Measurements from ENCODE around the gene KCTD6.

KCTD6 gene

DNA sequence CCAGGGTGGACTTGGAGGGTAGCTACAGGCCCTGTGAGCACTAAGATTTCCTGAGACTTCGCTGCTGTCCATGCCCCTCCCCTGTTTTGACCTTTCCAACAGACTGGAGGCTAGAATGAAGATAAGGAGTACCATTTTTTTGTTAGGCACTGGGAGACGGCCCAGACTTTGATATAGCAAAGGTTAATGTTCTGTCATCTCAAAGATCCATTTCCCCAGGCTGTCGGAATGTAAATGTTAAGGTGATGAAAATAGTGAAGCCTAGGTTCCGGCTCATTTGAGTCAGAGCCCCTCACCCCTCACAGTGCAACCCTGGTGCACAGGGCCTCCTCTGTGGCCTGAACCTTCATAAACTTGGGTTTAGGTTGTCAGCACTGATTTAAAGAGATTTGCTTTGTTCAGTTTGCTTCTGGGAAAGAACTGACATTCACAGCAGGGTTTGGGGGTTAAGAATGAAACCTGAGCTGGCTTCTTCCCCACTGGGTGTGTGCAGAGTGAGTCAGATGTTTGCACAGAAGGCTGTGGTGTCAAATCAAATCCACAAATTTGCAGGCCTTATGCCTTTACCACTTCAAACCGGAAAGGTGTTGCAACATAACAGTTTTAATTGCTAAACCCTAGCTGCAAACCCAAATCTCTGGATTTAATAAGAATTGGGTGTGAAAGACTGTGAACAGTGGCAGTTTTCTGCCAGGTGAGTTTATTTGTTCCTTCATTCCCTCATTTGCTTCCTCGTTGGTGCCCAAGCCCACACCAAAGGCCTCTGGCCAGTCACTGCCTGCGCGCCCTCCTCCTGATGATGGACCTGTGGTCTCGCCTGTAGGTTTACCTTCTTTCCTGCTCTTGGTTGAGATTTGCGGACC is 20.6 kb upstream of the KCTD6 start:
- H2AFZ ChIP-seq (ENCODE audit: low read length, unreplicated experiment): peak overlapping the region; percentile 24
- peak overlapping the region; percentile 22; the same call in 1 of the 2 replicates for H3K4me3 ChIP-seq (ENCODE audit: low read depth, low read length)
- H3K79me2 ChIP-seq (ENCODE audit: control insufficient read depth, insufficient read depth, low read length, unreplicated experiment): no peaks in the 10 kb centered on the region
- H3K27me3 ChIP-seq (ENCODE audit: insufficient read depth, low read length): no peaks in the 10 kb centered on the region
- H3K36me3 ChIP-seq (ENCODE audit: insufficient read depth, low read length): no peaks in the 10 kb centered on the region
- H3K4me1 ChIP-seq (ENCODE audit: control insufficient read depth, insufficient read depth, low read length, unreplicated experiment): peaks cover 40% of the 10 kb centered on the region
- peak overlapping the region; percentile 64 for H3K27ac ChIP-seq (ENCODE audit: low read depth, low read length)

DNA sequence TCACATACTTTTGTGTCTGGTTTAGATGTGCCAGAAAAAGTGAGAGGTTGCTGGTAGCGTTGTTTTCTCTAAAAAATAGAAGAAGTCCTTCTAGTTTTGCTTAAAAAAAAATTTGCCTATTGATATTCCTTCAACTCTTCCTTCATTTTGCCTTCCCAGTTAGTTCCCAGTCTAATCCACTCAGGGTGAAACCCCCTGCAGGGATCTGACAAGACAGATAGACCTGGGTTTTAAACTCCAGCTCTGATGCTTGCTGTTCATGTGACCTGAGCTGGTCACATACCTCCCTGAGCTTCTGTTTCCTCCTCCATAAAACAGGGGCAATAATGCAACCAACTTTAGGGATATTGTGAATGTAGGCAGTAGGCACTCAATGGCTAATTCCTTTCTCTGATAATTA is 18.6 kb upstream of the KCTD6 start:
- Histone ChIP-seq H3K27ac (ENCODE audit: low read depth, low read length) (no peak overlapping the region), H3K4me1 (ENCODE audit: control insufficient read depth, insufficient read depth, low read length, unreplicated experiment) (peaks cover 40% of the 10 kb centered on the region)

GRCh38 chr3:58474348-58474911 is 17.5 kb upstream of the KCTD6 start:
- Histone ChIP-seq H3K36me3 (ENCODE audit: insufficient read depth, low read length) (no peaks in the 10 kb centered on the region), H3K4me1 (ENCODE audit: control insufficient read depth, insufficient read depth, low read length, unreplicated experiment) (peaks cover 40% of the 10 kb centered on the region), H3K79me2 (ENCODE audit: control insufficient read depth, insufficient read depth, low read length, unreplicated experiment) (no peaks in the 10 kb centered on the region), H3K4me3 (ENCODE audit: low read depth, low read length) (no peak overlapping the region), H2AFZ (ENCODE audit: low read length, unreplicated experiment) (peak overlapping the region; percentile 74), H3K27ac (ENCODE audit: low read depth, low read length) (no peak overlapping the region), H3K27me3 (ENCODE audit: insufficient read depth, low read length) (no peaks in the 10 kb centered on the region)

More for the DNA sequence above, 18.6 kb upstream of the KCTD6 start:
- Histone ChIP-seq H2AFZ (ENCODE audit: low read length, unreplicated experiment) (no peak overlapping the region), H3K79me2 (ENCODE audit: control insufficient read depth, insufficient read depth, low read length, unreplicated experiment) (no peaks in the 10 kb centered on the region), H3K27me3 (ENCODE audit: insufficient read depth, low read length) (no peaks in the 10 kb centered on the region), H3K36me3 (ENCODE audit: insufficient read depth, low read length) (no peaks in the 10 kb centered on the region), H3K4me3 (ENCODE audit: low read depth, low read length) (no peak overlapping the region)

- Histone ChIP-seq H3K79me2 (ENCODE audit: control insufficient read depth, insufficient read depth, low read length, unreplicated experiment) (no peaks in the 10 kb centered on the region), H3K36me3 (ENCODE audit: insufficient read depth, low read length) (no peaks in the 10 kb centered on the region), H3K27me3 (ENCODE audit: insufficient read depth, low read length) (no peaks in the 10 kb centered on the region), H3K27ac (ENCODE audit: low read depth, low read length) (no peak overlapping the region), H3K4me1 (ENCODE audit: control insufficient read depth, insufficient read depth, low read length, unreplicated experiment) (peaks cover 36% of the 10 kb centered on the region), H2AFZ (ENCODE audit: low read length, unreplicated experiment) (peak overlapping the region; percentile 74), H3K4me3 (ENCODE audit: low read depth, low read length) (no peak overlapping the region)
These were observed 16.8 kb upstream of the KCTD6 start for GRCh38 chr3:58474967-58475578.

DNA sequence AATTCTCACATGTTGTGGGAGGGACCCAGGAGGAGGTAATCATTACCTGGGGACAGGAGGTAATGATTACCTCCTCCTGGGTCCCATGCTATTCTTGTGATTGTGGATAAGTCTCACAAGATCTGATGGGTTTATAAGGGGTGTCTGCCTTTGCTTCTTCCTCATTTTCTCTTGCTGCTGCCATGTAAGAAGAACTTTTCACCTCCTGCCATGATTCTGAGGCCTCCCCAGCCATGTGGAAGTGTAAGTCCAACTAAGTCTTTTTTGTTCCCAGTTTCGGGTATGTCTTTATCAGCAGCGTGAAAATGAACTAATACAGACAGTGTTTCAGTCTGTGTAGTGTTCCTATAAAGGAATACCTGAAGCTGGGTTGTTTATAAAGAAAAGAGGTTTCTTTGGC is 13.1 kb upstream of the KCTD6 start:
- Histone ChIP-seq H3K79me2 (ENCODE audit: control insufficient read depth, insufficient read depth, low read length, unreplicated experiment) (no peaks in the 10 kb centered on the region), H3K4me3 (ENCODE audit: low read depth, low read length) (no peak overlapping the region), H3K27me3 (ENCODE audit: insufficient read depth, low read length) (no peaks in the 10 kb centered on the region), H3K4me1 (ENCODE audit: control insufficient read depth, insufficient read depth, low read length, unreplicated experiment) (peaks cover 14% of the 10 kb centered on the region), H3K27ac (ENCODE audit: low read depth, low read length) (no peak overlapping the region), H2AFZ (ENCODE audit: low read length, unreplicated experiment) (no peak overlapping the region), H3K36me3 (ENCODE audit: insufficient read depth, low read length) (no peaks in the 10 kb centered on the region)

GRCh38 chr3:58480309-58480708 is 11.6 kb upstream of the KCTD6 start:
- H3K27me3 ChIP-seq (ENCODE audit: insufficient read depth, low read length): no peaks in the 10 kb centered on the region
- H3K36me3 ChIP-seq (ENCODE audit: insufficient read depth, low read length): no peaks in the 10 kb centered on the region
- H3K27ac ChIP-seq (ENCODE audit: low read depth, low read length): no peak overlapping the region
- no peak overlapping the region for H2AFZ ChIP-seq (ENCODE audit: low read length, unreplicated experiment)
- H3K79me2 ChIP-seq (ENCODE audit: control insufficient read depth, insufficient read depth, low read length, unreplicated experiment): no peaks in the 10 kb centered on the region
- H3K4me1 ChIP-seq (ENCODE audit: control insufficient read depth, insufficient read depth, low read length, unreplicated experiment): peaks cover 3% of the 10 kb centered on the region
- no peak overlapping the region for H3K4me3 ChIP-seq (ENCODE audit: low read depth, low read length)

GRCh38 chr3:58482917-58483636 is 8.8 kb upstream of the KCTD6 start:
- H3K4me1 ChIP-seq (ENCODE audit: control insufficient read depth, insufficient read depth, low read length, unreplicated experiment): peaks cover 15% of the 10 kb centered on the region
- H3K27me3 ChIP-seq (ENCODE audit: insufficient read depth, low read length): no peaks in the 10 kb centered on the region
- H2AFZ ChIP-seq (ENCODE audit: low read length, unreplicated experiment): no peak overlapping the region
- H3K79me2 ChIP-seq (ENCODE audit: control insufficient read depth, insufficient read depth, low read length, unreplicated experiment): no peaks in the 10 kb centered on the region
- H3K36me3 ChIP-seq (ENCODE audit: insufficient read depth, low read length): no peaks in the 10 kb centered on the region
- no peak overlapping the region for H3K4me3 ChIP-seq (ENCODE audit: low read depth, low read length)
- H3K27ac ChIP-seq (ENCODE audit: low read depth, low read length): no peak overlapping the region

GRCh38 chr3:58484045-58484721 is 7.7 kb upstream of the KCTD6 start:
- peaks cover 16% of the 10 kb centered on the region for H3K4me1 ChIP-seq (ENCODE audit: control insufficient read depth, insufficient read depth, low read length, unreplicated experiment)
- no peaks in the 10 kb centered on the region for H3K79me2 ChIP-seq (ENCODE audit: control insufficient read depth, insufficient read depth, low read length, unreplicated experiment)
- no peak overlapping the region for H3K27ac ChIP-seq (ENCODE audit: low read depth, low read length)
- no peaks in the 10 kb centered on the region for H3K36me3 ChIP-seq (ENCODE audit: insufficient read depth, low read length)
- no peak overlapping the region for H2AFZ ChIP-seq (ENCODE audit: low read length, unreplicated experiment)
- no peaks in the 10 kb centered on the region for H3K27me3 ChIP-seq (ENCODE audit: insufficient read depth, low read length)
- no peak overlapping the region for H3K4me3 ChIP-seq (ENCODE audit: low read depth, low read length)

GRCh38 chr3:58484722-58485069 is 7.2 kb upstream of the KCTD6 start:
- Histone ChIP-seq H2AFZ (ENCODE audit: low read length, unreplicated experiment) (no peak overlapping the region), H3K36me3 (ENCODE audit: insufficient read depth, low read length) (no peaks in the 10 kb centered on the region), H3K4me1 (ENCODE audit: control insufficient read depth, insufficient read depth, low read length, unreplicated experiment) (peaks cover 16% of the 10 kb centered on the region)

DNA sequence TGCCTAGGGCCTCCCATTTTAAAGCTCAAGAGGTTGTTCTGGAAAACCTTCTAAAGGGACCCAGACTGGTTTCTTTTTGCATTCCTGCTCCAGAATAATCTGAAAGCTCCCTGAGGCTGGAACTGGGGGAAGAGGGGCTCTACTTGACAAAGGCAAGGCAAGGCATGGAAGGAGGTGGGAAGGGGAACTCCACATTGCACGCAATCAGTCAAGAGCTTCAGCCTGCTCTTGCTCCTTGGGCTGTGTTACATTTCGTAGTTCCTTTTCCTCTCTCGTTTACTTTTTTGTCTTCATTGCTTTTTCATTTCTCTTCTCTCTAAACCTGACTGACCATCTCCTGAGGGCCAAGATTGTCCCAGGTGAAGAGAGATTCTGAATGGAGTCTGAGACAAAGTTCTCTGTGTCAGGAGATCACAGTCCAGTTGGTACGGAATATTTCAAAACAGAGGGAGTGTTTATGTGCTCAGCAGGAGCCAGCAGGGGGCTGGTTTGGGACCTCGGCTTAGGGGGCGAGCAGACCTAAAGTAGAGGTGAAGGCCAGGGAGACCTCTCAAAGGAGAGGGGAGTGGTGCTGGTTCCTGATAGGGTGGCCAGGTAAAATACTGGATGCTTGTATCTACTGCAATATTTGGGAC is 6.0 kb upstream of the KCTD6 start:
- H2AFZ ChIP-seq (ENCODE audit: low read length, unreplicated experiment): no peak overlapping the region

More at GRCh38 chr3:58484722-58485069, 7.2 kb upstream of the KCTD6 start:
- no peak overlapping the region for H3K27ac ChIP-seq (ENCODE audit: low read depth, low read length)
- no peaks in the 10 kb centered on the region for H3K79me2 ChIP-seq (ENCODE audit: control insufficient read depth, insufficient read depth, low read length, unreplicated experiment)
- no peaks in the 10 kb centered on the region for H3K27me3 ChIP-seq (ENCODE audit: insufficient read depth, low read length)
- H3K4me3 ChIP-seq (ENCODE audit: low read depth, low read length): no peak overlapping the region

More for the DNA sequence above, 6.0 kb upstream of the KCTD6 start:
- H3K4me1 ChIP-seq (ENCODE audit: control insufficient read depth, insufficient read depth, low read length, unreplicated experiment): peaks cover 18% of the 10 kb centered on the region
- H3K27ac ChIP-seq (ENCODE audit: low read depth, low read length): no peak overlapping the region
- no peaks in the 10 kb centered on the region for H3K36me3 ChIP-seq (ENCODE audit: insufficient read depth, low read length)
- H3K79me2 ChIP-seq (ENCODE audit: control insufficient read depth, insufficient read depth, low read length, unreplicated experiment): no peaks in the 10 kb centered on the region
- H3K27me3 ChIP-seq (ENCODE audit: insufficient read depth, low read length): no peaks in the 10 kb centered on the region
- no peak overlapping the region for H3K4me3 ChIP-seq (ENCODE audit: low read depth, low read length)
